ENCODE data around the gene BMPER. TPM values are rescaled to one million over a fixed set of nuclear protein-coding genes. Genes with fewer than 3 reads are reported as not detected.

BMPER gene
- total RNA-seq, 6 donors from 2014 or later = 2.5 to 15.6 (median 9.4) TPM

DNA sequence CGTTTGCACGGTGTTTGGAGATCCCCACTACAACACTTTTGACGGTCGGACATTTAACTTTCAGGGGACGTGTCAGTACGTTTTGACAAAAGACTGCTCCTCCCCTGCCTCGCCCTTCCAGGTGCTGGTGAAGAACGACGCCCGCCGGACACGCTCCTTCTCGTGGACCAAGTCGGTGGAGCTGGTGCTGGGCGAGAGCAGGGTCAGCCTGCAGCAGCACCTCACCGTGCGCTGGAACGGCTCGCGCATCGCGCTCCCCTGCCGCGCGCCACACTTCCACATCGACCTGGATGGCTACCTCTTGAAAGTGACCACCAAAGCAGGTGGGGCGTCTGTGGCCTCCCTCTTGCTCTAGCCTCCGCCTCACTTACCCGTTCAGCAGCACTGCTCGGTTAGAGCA is 173.5 kb downstream of the BMPER start:
- DNase-seq = peak in 1 of 2 donors; percentile 64
- ATAC-seq (ENCODE audit: low FRiP score in 2 of 2) = no peak
- 86 to 94% methylated on average over 30 of the region's 30 CpGs for WGBS, 2 donors

DNA sequence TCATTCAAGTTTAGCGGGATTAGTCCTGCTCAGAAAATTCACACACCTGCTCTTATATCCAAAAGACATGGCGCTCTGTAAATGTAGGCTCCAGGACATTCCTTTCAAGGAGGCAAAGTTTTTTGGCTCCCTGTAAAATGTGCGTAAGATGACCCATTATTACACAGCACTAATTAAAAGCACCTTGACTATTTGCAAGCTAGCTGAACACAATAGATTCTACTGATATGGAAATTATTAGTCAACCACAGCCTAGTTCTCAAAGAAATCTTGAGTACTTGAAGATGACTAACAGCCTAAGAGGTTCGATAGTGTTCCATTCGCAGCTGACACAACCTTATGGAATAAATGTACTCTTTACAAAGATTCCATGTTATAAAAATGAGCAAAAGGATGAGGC is 175.2 kb downstream of the BMPER start:
- no peaks in the 10 kb centered on the region for H3K9me3 ChIP-seq
- no peaks in the 10 kb centered on the region for H3K4me1 ChIP-seq
- H3K27me3 ChIP-seq = no peaks in the 10 kb centered on the region
- H3K4me3 ChIP-seq = no peak overlapping the region
- no peak overlapping the region for H3K27ac ChIP-seq
- ATAC-seq (ENCODE audit: low FRiP score in 2 of 2) (no peak), DNase-seq (no peak)
- TF ChIP-seq, protein P1, sequence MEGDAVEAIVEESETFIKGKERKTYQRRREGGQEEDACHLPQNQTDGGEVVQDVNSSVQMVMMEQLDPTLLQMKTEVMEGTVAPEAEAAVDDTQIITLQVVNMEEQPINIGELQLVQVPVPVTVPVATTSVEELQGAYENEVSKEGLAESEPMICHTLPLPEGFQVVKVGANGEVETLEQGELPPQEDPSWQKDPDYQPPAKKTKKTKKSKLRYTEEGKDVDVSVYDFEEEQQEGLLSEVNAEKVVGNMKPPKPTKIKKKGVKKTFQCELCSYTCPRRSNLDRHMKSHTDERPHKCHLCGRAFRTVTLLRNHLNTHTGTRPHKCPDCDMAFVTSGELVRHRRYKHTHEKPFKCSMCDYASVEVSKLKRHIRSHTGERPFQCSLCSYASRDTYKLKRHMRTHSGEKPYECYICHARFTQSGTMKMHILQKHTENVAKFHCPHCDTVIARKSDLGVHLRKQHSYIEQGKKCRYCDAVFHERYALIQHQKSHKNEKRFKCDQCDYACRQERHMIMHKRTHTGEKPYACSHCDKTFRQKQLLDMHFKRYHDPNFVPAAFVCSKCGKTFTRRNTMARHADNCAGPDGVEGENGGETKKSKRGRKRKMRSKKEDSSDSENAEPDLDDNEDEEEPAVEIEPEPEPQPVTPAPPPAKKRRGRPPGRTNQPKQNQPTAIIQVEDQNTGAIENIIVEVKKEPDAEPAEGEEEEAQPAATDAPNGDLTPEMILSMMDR (IDR thresholded peaks at IDR 0.05) = no peak
- no peak for TF ChIP-seq EP300 (IDR thresholded peaks at IDR 0.05)
- TF ChIP-seq POLR2AphosphoS5 (IDR thresholded peaks at IDR 0.05) = no peak
- no peak for TF ChIP-seq POLR2A (IDR thresholded peaks at IDR 0.05)
- 85 to 95% methylated on average over 5 of the region's 5 CpGs for WGBS, 2 donors
- H3K36me3 ChIP-seq = peaks cover 0 to 6% (median 0%) of the 10 kb centered on the region in 4 donors

More for the DNA sequence above, 173.5 kb downstream of the BMPER start:
- Histone ChIP-seq H3K27ac (no peak overlapping the region), H3K4me3 (no peak overlapping the region), H3K36me3 (peaks cover 0 to 6% (median 0%) of the 10 kb centered on the region in 4 donors), H3K9me3 (no peaks in the 10 kb centered on the region), H3K27me3 (no peaks in the 10 kb centered on the region), H3K4me1 (no peaks in the 10 kb centered on the region)
- TF ChIP-seq, protein P1 (IDR thresholded peaks at IDR 0.05) = no peak
- no peak for TF ChIP-seq POLR2A (IDR thresholded peaks at IDR 0.05)
- TF ChIP-seq POLR2AphosphoS5 (IDR thresholded peaks at IDR 0.05) = no peak
- no peak for TF ChIP-seq EP300 (IDR thresholded peaks at IDR 0.05)

DNA sequence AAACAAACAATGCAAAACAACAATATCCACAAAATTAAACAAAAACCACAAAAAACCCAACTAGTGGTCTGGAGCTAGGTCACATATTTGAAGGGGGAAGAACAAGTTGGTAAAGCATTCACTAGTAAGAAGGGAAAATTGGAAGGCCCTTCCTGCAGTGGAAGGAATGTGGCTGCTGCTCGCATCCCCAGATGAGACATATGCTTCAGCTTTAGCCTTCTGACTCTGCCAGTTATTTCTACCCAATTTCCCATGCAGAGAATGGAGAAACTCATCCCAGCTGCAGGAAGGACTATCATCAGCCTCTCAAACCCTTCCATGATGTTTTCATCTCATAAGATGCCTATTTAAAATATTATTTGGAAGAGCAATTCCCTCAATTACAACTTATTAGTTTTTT is 176.6 kb downstream of the BMPER start:
- Histone ChIP-seq H3K4me3 (no peak overlapping the region), H3K4me1 (no peaks in the 10 kb centered on the region), H3K27ac (no peak overlapping the region), H3K36me3 (peaks cover 0 to 6% (median 0%) of the 10 kb centered on the region in 4 donors), H3K9me3 (no peaks in the 10 kb centered on the region), H3K27me3 (no peaks in the 10 kb centered on the region)
- 95% methylated on average over 1 of the region's 1 CpG for WGBS, 2 donors
- DNase-seq (no peak), ATAC-seq (ENCODE audit: low FRiP score in 2 of 2) (no peak)
- no peak for TF ChIP-seq EP300 (IDR thresholded peaks at IDR 0.05)
- TF ChIP-seq POLR2AphosphoS5 (IDR thresholded peaks at IDR 0.05) = no peak
- TF ChIP-seq, protein P1 (IDR thresholded peaks at IDR 0.05) = no peak
- TF ChIP-seq POLR2A (IDR thresholded peaks at IDR 0.05) = no peak

DNA sequence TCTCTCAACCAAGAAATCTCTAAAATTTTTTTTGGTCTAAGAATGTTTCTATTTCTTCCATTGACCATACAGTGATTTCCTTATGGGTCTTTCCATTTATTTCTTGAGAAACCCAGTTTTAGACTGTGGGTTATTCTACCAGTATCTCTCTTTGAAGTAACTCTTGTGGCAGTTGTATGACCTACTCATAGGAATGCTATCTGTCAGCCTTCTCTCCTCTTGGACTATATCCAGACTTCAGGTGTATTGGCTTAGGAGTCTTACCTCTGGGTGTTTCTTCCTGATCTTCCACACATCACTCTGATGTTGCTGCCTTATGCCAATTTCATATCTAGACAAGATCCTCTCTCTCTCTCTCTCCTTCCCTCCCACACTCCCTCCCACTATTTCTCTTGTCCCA is 178.1 kb downstream of the BMPER start:
- Histone ChIP-seq H3K27ac (no peak overlapping the region), H3K4me1 (no peaks in the 10 kb centered on the region), H3K36me3 (peaks cover 0 to 6% (median 0%) of the 10 kb centered on the region in 4 donors), H3K27me3 (no peaks in the 10 kb centered on the region), H3K4me3 (no peak overlapping the region), H3K9me3 (no peaks in the 10 kb centered on the region)
- no peak for DNase-seq
- no peak for ATAC-seq (ENCODE audit: low FRiP score in 2 of 2)
- TF ChIP-seq, protein P1 (IDR thresholded peaks at IDR 0.05) = no peak
- TF ChIP-seq EP300 (IDR thresholded peaks at IDR 0.05) (no peak), POLR2A (IDR thresholded peaks at IDR 0.05) (no peak), POLR2AphosphoS5 (IDR thresholded peaks at IDR 0.05) (no peak)

DNA sequence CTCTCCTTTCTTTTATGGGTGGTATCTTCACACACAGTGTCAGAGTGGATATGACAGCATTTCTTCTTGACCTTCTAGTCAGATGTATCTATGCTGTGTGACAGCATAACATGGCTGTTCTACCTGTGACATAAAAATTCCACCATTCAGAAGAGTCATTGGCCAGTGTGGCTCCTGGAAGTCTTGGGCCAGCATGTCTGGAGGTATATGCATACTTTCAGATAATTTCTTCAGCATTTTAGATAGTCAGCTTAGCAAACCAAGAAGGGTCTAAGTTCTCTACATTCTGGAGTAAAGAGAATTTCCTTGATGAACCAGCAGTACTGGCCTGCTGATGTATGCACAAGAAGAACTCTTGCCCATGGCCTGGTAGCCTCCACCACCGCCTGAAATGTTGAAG is 179.3 kb downstream of the BMPER start:
- H3K9me3 ChIP-seq = no peaks in the 10 kb centered on the region
- H3K27me3 ChIP-seq = no peaks in the 10 kb centered on the region
- no peak overlapping the region for H3K27ac ChIP-seq
- WGBS, 2 donors = 73 to 94% methylated on average over 1 of the region's 1 CpG
- H3K4me1 ChIP-seq = no peaks in the 10 kb centered on the region
- H3K36me3 ChIP-seq = peaks cover 0 to 6% (median 0%) of the 10 kb centered on the region in 4 donors
- H3K4me3 ChIP-seq = no peak overlapping the region
- DNase-seq (no peak), ATAC-seq (ENCODE audit: low FRiP score in 2 of 2) (no peak)
- TF ChIP-seq, protein P1 (IDR thresholded peaks at IDR 0.05) = no peak
- TF ChIP-seq POLR2AphosphoS5 (IDR thresholded peaks at IDR 0.05) (no peak), EP300 (IDR thresholded peaks at IDR 0.05) (no peak)

Data from upper lobe of left lung (tissue), 6 donors.